WTC11 (cell line): ENCODE measurements around the gene SNX8.

ENCODE experiments used
- CTCF ChIP-seq: fragments of 200-600 bp; IDR thresholded peaks from 2 replicates; pipeline ENCODE4 v1.8.0; 2022; ENCODE audit warnings: antibody characterized with exemption
- PREB ChIP-seq: sonication (generic); formaldehyde crosslinking; IDR thresholded peaks from 2 replicates; pipeline ENCODE4 v1.8.1; 2022; ENCODE audit warnings: mild to moderate bottlenecking, missing genetic modification reagents, moderate library complexity, borderline replicate concordance
- STAT6 ChIP-seq: sonication (generic); formaldehyde crosslinking; conservative IDR thresholded peaks from 2 replicates; pipeline ENCODE4 v1.8.1; 2023; ENCODE audit warnings: mild to moderate bottlenecking, low read depth, missing genetic modification reagents, moderate library complexity

DNA sequence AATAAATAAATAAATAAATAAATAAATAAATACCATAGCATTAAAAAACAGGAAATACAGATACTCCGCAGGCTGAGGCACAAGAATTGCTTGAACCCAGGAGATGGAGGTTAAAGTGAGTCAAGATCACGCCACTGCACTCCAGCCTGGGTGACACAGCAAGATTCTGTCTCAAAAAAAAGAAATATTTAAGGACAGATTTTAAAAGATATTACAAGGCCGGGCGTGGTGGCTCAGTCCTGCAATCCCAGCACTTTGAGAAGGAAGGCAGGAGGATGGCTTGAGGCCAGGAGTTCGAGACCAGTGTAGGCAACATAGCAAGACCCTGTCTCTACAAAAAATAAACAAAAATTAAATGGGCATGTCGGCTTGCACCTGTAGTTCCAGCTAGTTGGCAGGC lies 17.5 kb upstream of the SNX8 start:
- TF ChIP-seq STAT6 (CRISPR knock-in tag) (no peak), PREB (CRISPR knock-in tag) (no peak), CTCF (no peak)
